GM12873 (cell line): ENCODE measurements around the gene LIPM.

Experiments
- CTCF ChIP-seq: IDR thresholded peaks from 2 replicates; pipeline ENCODE4 v1.5.1; 2012; ENCODE audit warnings: low read depth, mild to moderate bottlenecking, moderate library complexity, low read length, control low read depth; ENCODE audit not compliant: insufficient read depth; ENCODE audit errors: missing control alignments

LIPM gene

GRCh38 chr10:88810196-88810961 is 7.8 kb downstream of the LIPM start:
- TF ChIP-seq CTCF = peak; percentile 79

- no peak for TF ChIP-seq CTCF
Observed at GRCh38 chr10:88813200-88813599, 10.7 kb downstream of the LIPM start.

- TF ChIP-seq CTCF = no peak
Observed at GRCh38 chr10:88819290-88819689, 16.8 kb downstream of the LIPM start.

DNA sequence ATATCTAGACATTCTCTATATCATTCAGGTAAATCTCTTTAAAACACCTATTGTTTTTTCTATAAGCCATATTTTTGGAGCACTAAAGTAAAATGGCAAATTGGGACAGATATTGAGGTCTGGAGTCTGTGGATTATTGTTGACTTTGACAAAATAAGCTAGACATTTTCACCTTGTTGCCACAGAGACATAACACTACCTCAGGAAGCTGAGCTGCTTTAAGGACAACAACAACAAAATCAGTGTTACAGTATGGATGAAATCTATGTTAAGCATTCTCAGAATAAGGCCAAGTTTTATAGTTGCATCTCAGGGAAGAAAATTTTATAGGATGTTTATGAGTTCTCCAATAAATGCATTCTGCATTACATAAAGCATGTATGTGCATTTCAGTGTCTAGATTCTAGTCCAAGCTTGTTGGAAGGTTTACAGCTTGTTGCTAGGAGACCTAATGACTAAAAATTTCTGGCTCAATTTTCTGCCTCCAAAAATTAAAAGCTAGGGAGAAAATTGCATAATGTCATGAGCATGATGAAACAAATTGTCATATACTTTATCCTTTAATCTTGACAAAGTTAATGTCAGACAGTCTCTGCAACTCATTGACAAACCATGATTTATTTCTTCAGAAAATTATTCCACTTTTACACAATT is 18.3 kb downstream of the LIPM start:
- no peak for TF ChIP-seq CTCF

GRCh38 chr10:88826388-88826787 is 23.9 kb downstream of the LIPM start:
- no peak for TF ChIP-seq CTCF

- no peak for TF ChIP-seq CTCF
Observed at GRCh38 chr10:88827671-88828070, 25.1 kb downstream of the LIPM start.

GRCh38 chr10:88828310-88828709 is 25.8 kb downstream of the LIPM start:
- TF ChIP-seq CTCF = no peak
